GM19043 (cell line): ENCODE data around the gene NTM.

ENCODE experiments used
- ATAC-seq: cut with Tn5 transposase; IDR thresholded peaks from one replicate; pipeline ENCODE4 v1.9.1; 2021; ENCODE audit warnings: low read depth; ENCODE audit not compliant: unreplicated experiment

NTM gene

DNA sequence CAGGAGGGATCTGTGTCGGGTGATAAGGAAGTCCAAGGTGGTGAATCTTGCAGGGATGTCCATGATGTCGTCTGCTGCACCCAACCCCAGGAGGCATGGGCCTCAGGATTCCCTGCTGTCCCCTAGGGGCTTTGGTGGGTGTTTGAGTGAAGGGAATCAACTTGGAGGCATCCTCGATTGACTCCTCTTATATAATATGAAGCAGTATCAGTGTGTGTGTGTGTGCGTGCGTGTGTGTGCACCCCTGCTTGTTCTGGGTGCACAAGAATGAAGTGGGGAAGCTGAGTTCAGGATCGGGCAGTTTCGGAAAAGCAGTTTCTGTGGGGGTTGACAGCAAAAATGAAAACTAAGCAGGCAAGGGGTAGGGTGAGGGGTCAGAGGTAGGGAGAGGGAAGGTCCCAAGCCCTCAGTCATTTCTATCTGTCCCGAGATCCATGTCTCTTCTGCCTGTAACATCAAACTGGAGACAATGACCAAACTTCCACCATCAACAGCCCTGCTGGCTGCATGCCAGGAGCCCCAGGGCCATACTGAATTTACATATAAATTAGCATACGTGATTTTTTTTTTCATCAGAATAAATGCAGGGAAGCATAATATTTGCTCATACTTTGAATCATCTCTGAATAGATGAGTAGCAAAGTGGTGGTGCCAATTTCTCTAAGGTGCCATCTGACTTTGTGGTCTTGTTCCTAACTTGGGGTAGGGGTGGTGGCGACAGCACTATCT, 2.0 kb downstream of the NTM start:
- ATAC-seq, result no peak

DNA sequence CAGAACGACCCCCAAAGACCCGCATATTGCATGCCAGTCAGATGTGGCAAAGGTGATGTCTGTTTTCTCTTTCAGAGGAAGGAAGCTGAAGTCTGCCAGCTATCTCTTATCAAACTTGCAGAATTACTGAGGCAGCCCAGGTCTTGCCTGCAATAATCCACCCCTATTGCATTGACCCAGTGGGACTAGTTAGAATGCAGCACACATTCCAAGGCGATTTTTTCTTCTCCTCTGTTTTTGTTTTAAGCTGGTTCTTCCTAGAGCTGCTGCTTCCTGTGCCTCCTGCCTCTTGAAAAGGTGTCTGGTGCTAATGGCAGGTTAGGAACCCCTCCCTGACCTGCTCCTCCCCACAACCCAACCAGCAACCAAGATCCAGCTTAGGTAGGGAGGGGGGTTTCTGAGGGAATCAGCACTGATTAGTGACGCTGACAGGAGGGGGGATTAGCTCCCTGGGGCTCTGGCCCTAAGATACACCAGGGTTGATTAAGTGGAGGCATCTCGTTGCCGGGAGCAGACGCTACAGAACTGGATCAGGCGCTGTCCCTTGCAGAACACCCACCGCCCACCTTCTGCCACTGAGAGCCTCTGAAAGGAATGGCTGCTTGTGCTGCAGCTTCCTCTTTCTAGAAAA, 2.8 kb downstream of the NTM start:
- ATAC-seq, result no peak

DNA sequence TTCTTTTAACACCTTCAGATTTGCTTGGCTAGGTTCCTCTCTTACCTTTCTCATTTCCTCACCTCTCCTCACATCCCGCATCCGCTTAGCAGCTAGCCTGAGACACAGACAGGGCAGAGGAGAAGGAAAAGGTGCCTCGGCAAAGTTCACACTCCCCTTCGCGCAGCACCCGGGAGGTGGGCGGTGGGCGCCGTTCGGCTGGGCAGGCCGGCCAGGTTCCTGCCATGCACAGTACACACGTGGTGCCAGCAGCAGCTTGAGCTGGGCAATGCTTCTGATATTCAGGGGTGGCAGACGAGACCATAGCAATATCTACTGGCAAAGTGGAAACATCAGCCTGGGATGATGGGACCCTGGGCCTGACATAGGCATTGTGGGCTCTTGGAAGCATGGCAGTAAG, 3.3 kb downstream of the NTM start:
- ATAC-seq, result no peak

DNA sequence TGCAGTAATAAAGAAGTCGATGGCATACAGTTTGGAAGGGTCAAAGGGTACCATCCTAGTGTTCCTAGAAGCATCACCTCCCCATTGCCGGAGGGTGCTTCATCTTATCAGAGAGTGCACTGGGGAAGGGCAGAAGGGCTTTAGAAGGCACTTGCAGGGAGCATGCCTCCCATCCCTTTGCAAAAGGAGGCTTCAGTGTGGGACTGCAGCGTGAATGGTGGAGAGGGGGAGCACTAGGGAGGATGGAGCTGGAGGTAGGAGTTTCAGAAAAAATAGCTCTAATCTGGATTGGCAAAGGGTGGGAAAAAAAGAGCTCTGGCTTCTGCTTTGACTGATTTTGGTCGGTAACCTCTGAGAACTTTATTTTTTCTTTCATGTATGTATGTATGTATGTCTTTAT, 5.0 kb downstream of the NTM start:
- ATAC-seq, result no peak

DNA sequence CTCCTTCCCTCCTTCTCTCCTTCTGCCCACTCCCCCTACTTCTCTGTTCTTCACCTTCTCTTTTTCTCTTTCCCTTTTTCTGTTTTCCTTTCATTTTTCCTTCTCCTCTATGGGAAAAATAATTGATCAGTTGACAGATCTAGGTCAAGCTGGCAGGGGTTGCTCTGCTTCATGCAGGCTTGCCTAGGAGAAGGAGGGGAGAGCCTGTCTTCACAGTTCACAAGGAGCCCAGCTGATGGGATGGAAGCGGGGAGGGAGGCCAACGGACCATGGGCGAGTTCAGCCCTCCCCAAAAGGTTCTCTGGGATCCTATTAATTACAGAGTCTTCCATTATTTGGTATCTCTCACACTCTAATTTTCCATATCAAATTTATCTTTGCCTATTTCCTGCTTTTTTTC, 5.5 kb downstream of the NTM start:
- no peak for ATAC-seq

DNA sequence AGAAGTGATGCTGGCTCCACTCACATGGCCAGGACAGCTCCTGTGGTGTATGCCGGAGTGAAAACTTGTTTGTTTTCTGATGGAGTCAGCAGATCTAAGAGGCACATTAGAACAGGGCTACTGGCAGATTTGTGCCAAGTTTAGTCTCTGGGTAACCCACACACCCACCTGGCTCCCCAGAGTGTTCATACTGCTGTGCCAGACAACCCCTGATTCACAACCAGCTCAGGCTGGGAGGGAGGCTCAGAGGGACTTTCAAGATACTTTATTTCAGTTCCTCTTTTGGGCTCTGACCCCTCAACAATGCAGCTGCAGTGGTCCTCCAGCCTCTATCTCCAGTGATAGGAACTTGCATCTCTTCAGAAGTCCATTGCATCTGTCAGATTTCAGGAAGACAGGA, 8.5 kb downstream of the NTM start:
- ATAC-seq, result peak; percentile 71

DNA sequence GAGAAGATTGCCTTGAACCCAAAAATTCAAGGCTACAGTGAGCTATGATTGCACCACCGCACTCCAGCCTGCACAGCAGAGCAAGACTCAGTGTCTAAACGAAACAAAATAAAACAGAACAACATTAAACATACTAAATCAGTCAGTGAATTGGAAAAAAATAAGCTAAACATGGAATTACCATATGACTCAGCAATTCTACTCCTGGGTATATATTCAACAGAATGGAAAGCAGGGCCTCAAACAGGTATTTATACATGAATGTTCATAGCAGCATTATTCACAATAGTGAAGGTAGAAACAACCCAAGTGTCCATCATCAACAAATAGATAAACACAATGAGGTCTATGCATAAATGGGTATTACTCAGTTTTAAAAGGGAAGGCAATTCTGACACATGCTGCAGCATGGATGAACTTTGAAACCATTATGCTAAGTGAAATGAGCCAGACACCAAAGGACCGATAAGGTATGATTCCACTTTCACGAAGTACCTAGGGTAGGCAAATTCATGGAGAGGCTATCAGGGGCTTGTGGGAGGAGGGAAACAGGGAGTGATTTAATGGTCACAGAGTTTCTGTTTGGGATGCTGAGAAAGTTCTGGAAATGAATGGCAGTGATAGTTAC, 15.5 kb downstream of the NTM start:
- ATAC-seq, result no peak

DNA sequence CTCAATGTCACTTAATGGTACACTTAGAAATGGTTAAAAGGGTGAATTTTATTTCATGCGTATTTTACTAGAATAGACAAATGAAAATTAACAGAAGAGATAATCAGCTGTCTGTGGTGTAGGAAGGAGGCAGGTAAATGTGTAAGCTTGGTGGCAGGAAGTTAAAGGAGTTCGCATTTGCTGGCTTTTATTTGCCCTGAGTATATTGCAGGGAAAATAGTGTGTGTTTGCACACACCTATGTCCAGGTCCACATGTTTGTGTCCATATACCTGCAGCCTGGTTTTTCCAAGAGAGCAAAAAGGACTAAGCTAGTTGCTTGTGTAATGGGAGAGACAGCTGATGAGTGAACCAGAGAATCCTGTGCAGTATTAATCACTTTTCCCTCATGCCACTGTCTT, 16.0 kb downstream of the NTM start:
- ATAC-seq, result no peak

DNA sequence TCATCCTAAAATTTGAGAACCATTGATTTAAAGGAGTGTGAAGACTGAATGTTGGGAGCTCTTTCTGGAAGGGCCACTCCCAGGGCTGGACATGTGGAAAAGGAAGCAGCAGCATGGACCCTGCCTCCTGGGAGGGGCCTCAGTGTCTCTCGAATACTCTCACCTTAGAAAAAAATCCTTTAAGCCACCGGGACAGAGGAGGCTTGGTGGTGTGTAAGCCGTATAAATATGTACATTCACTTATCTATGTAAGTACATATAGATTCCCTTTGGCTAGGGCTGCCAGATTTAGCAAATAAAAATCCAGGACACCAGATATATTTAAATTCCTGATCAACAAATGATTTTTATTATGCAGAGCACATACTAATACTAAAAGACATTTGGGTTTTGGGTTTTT, 17.6 kb downstream of the NTM start:
- ATAC-seq, result no peak

DNA sequence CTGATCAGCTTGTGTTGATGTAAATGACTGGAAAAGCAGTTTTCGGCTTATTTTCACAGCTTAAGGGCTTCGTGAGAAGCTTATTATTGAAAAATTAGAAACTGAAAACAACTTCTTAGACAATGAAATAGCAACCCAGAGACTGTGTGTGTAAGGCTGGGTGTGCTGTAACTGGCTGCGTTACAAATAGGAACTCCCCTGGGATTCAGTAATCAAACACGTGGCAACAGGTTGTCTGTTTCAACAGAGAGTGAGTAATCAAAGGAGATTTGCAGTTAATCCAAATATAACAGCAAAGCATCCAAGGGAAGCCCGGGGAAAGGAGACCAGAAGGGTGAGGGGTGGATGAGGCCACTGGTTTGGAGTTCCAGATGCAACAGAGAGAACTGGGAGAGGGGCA, 19.2 kb downstream of the NTM start:
- no peak for ATAC-seq

DNA sequence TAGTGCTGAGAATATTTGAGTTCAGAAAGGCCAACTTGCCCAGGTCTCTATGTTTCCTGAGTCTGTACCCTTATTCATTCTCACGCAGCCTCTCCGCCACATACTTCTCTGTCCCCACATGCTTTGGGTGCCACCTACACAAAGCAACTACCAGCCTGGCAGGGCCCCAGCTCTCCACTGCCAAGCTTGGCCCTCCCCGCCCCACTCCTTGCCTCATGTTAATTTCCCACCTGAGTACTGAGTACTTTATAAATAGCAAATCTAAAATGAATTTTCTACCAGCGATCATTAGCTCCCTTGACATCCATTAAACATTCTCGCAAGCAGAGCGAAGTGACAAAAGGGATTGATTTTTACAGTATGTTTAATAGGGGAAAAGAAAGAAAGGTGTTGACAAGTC, 20.8 kb downstream of the NTM start:
- ATAC-seq, result no peak

DNA sequence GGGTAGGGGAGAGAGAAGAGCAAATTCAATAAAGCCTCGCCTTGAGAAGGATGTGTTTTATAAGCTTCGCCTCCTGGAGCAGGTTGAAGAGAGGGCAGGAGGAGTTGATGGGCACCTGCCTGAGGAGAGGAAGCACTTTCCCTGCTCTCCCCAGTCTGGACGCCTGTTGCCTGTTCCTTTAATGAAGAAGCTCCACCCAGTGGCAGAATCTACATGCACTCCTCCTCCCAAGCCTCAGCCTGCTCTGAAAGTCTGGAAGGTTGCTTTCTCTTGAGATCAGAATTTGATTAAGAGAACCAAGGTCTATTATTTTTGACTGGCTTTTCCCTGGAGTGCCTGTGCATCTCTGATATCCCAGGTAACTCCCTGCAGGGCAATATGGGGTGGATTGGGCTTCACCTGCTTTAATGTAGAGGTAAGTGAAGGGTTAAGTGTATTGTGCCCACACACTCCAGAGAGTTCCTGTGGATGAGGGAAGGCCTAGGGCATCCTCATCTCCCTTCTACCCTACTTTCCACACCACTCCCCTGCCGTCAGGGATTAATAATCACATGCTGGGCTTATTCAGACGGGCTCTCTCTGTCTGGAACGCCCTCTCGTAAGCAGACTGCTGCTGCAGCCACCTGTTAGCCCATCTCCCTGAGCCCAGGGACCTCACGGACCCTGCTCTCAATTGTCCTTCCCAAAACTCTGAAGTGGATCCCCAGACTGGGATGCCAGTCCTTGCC, 22.3 kb downstream of the NTM start:
- ATAC-seq, result no peak

DNA sequence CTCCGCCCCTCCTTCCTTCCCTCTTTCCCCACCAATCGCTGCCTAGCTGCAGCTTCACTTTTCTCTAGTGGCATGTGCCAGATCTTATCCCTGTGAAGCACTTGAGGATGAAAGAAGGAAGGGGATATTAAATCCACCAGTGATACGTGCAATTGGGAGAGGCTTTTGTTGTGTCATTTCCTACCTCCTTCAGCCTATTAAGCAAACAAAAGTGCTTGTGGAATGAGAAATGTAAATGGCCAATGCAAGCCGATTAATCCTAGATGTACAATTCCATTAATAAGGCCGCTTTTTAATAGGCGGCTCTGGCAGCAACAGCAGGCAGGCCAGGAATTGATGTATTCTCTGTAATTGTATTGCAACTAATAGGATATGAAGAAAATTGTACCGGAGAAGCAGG, 23.3 kb downstream of the NTM start:
- ATAC-seq, result no peak

DNA sequence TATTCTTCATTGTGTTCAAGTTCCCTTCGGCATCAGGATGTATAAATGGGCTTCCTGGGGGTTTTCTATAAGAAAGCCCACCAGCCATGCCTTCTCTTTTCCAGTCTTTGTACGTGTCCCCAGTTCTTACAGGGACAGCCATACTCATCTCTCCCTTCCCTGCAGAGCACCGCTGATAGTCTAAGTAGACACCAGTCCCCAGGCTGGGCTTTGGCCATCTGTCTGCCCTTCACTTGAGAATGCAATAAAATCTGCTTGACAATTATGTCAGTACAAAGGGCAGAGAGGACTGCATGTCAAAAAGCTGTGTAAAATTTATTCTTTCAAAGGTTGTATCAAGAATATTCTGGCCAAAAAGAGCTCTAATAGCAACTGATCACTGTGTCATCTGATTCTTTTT, 27.3 kb downstream of the NTM start:
- ATAC-seq, result no peak

DNA sequence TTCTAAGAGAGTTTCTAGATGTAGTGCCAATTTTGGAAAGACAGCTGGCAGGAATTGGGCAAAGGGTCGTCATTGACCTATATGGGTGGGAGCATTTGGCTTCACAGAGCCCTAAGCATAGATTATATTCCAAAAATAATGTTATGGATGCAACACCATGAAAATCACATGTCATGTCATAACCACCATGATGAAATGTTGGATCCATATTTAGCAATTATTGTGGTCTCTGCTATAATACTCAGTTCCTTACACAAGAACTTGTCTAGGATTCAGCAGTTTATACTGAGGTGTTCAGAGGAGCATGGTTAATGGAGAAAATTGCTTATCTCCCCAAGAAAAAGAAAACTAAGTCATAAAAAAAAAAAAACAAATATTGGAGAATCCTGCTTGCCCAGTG, 31.6 kb downstream of the NTM start:
- ATAC-seq, result no peak

DNA sequence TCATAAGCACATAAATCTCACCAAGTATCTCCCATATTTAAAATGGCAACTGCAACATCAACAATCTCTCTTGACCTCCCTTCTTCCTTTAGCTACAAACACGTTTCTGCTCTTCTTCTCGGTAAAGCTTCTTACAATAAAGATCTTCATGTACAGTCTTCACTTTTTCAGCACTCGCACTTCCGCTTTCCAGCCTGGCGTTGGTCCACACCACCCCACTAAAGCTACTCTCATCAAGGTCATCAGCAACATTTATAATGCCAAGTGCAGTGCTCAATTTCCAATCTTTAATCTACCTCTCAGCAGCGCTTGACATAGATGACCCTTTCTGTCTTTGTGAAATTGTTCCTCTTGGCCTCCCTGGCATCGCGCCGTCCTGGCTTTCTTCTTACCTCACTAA, 33.6 kb downstream of the NTM start:
- ATAC-seq, result no peak

DNA sequence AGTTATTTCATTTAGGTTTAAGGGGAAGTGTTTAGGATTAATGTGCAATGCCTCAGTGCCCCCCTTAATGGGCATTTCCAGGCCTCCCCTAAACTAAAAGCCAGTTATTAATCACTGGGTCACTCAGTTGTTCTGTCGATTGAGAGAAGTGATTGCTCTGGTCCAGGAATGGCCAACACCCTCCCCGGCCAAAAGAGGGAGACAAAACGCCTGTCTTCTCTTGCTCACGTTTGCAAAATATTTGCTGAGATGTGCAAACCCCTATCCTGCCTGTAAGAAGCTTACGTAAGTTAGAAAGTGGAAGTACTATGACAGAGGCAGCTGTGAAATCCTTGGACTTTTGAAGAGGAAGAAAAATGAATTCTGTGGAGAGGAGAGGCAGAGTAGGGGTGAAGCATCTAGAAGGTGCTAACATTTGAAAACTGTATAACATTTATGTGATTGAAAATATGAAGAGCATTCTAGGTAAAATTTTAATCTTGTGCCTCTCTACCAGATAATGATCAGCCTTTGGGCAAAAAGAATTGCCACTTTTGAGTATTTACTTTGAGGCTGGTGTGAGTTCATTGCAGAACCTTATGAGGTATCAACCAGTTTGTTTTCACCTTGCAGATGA, 37.7 kb downstream of the NTM start:
- no peak for ATAC-seq

DNA sequence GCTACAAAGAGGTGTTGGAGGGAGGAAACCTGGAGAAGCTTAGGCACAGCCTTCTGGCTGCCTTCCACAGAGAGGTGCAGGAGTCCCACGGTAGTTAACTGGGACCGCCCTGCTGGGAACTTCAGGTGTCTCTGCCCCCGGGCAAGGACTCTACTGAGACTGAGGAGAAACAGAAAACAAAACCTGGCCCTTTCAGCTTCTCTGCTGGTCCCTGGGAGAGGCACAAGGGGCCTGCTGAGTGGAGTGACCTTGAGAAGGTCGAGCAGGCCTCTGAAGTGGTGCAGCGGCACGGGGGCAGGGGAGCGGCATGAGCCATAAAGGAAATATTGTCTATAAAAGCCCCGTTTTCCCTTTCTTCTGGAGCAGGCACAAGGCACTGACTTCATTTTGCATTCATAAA, 38.9 kb downstream of the NTM start:
- ATAC-seq, result no peak

DNA sequence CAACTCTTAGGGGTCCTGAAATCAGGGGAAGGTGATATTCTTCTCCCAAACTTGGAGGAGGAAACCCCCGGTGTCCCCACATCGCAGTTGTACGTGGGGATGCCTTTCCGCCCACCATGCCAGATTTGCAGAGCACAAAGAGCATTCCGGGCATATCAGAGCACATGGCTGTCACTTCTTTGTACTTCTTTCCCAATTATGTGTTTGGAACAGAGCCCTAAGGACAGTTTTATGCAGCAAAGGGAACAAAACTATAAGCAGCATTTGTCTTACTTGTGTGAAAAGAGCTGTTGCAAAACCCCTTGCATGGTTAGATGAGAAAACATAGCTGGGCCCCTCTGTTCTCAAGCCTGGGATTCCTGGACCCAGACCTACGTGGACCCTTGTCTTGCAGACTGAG, 41.2 kb downstream of the NTM start:
- ATAC-seq, result no peak

DNA sequence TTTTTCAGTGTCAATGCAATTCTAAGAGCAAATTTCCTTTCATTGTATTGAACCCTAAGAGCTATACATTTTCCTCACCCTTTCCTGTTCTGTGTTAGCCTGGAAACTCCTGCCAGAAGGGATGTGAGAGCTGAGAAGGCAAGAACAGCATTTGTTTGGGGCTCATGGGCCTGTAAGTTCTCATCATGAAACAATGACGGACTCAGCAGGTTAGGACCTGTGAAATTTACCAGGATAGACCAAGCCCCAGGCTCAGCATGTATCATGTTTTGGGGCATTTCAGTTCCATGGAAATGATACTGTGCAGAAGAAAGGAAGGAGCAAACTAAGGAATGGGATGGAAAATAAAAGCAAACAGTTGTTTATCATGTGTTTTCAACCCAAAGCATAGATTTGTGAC, 41.6 kb downstream of the NTM start:
- ATAC-seq, result no peak

DNA sequence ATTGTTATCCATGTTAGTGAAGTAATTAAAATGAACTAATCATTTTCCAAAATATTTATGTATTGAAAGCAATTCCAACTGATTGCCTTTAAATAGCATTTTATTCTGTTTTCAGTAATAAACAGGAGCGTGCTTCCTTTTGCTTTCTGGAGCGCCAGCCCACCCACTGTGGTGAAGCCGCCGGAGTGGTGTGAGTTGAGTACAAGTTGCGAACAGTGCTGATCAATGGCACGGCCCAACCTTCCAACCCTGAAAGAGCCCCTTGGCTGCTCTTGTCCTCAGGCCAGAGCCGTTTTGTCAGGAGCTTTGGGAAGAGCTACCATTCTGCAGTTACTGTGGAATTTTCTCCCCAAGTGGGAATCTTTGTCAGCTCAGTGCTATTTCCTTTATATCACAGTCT, 42.8 kb downstream of the NTM start:
- ATAC-seq, result no peak
